ENCODE data around the gene DSTN. TPM values are rescaled to one million over a fixed set of nuclear protein-coding genes. Genes with fewer than 3 reads are reported as not detected.

DSTN gene
- total and polyA plus RNA-seq, 2 of the 4 experiments (the other 2 are of a cell fraction): 221 to 269 TPM

- peaks cover 99% of the 10 kb centered on the region for H4K20me1 ChIP-seq (ENCODE audit: insufficient read depth, low read length)
- no peaks in the 10 kb centered on the region for H3K9me3 ChIP-seq (ENCODE audit: control insufficient read depth, insufficient read depth, low read length)
- CTCF ChIA-PET: no interaction called here
- H3K27me3 ChIP-seq (ENCODE audit: control insufficient read depth, insufficient read depth, low read length): no peaks in the 10 kb centered on the region
- H3K9ac ChIP-seq (ENCODE audit: low read depth, low read length): no peak overlapping the region
- H3K23ac ChIP-seq (ENCODE audit: low read depth, low read length): no peak overlapping the region
- H4K5ac ChIP-seq (ENCODE audit: low read depth, low read length): no peak overlapping the region
- H3K79me1 ChIP-seq (ENCODE audit: low read depth in 1 of 2, low read length in 2 of 2): peaks cover 21 to 98% of the 10 kb centered on the region in 2 experiments
- no peak overlapping the region for H3K4ac ChIP-seq (ENCODE audit: low read depth, low read length)
- H3K4me2 ChIP-seq (ENCODE audit: low read depth, low read length): no peak overlapping the region
- H3K56ac ChIP-seq (ENCODE audit: extremely low read depth, insufficient read depth, low read length): no peak overlapping the region
- WGBS, 2 experiments (ENCODE audit: extremely low coverage in 2 of 2, insufficient read length in 1 of 2): 75% methylated on average over 7 of the region's 19 CpGs; no CpG with 5 or more reads in 1 of the 2 experiments
- no peak overlapping the region for H2BK5ac ChIP-seq (ENCODE audit: low read depth, low read length, poor library complexity, severe bottlenecking)
- H3K18ac ChIP-seq (ENCODE audit: low read depth, low read length): no peak overlapping the region
- no peak overlapping the region for H4K8ac ChIP-seq (ENCODE audit: low read depth in 2 of 2, low read length in 2 of 2)
- H2BK15ac ChIP-seq (ENCODE audit: low read depth, low read length): no peak overlapping the region
- H2AFZ ChIP-seq (replicated peaks; ENCODE audit: low read length, poor library complexity): no peak overlapping the region
- H3K36me3 ChIP-seq (ENCODE audit: control insufficient read depth, insufficient read depth, low read length): peaks cover 62% of the 10 kb centered on the region
- H2AK5ac ChIP-seq (ENCODE audit: low read depth, low read length): no peak overlapping the region
- intact Hi-C loops (cut with micrococcal nuclease) (no loop called here), dilution Hi-C loops (cut with HindIII; ENCODE audit: low sequenced_read_pairs, unreplicated experiment) (no loop called here), in situ Hi-C loops (cut with MboI; ENCODE audit: low sequenced_read_pairs) (loop anchor here (25.0 kb wide), 1 partner anchor 495 kb away; the partner anchor contains the start of genes KAT14 and PET117)
- H3K9me1 ChIP-seq (ENCODE audit: insufficient read depth, low read length): peaks cover 10% of the 10 kb centered on the region
- no peak overlapping the region for H2BK20ac ChIP-seq (ENCODE audit: low read depth, low read length)
- H4K91ac ChIP-seq (ENCODE audit: insufficient read depth, low read depth, low read length): no peak overlapping the region
- BruUV-seq (replicated peaks): no TSS peak
- H3K27ac ChIP-seq (ENCODE audit: insufficient read depth, low read length): no peak overlapping the region
- no peak overlapping the region for H3K4me3 ChIP-seq (ENCODE audit: insufficient read depth, low read depth, low read length)
- no peak overlapping the region for H2AK9ac ChIP-seq (replicated peaks; ENCODE audit: low read depth, low read length, poor library complexity)
- DNase-seq: no peak
- no peak overlapping the region for H3K14ac ChIP-seq (replicated peaks; ENCODE audit: low read depth, low read length)
- no peak overlapping the region for H2BK120ac ChIP-seq (ENCODE audit: low read depth, low read length)
- peaks cover 19% of the 10 kb centered on the region; the same call in 1 of the 2 replicates for H3K4me1 ChIP-seq (ENCODE audit: control insufficient read depth, insufficient read depth, low read length)
- POLR2A ChIA-PET (ENCODE audit: unreplicated experiment): interaction anchor here (0.6 kb wide), 1 partner anchor 231 kb away, joined by 3 read pairs; no protein-coding TSS in a partner anchor
- ATAC-seq (ENCODE audit: low read depth): no peak
- TF ChIP-seq BHLHE40 (IDR thresholded peaks at IDR 0.05; ENCODE audit: low read depth, low read length) (no peak), CHD1 (IDR thresholded peaks at IDR 0.05; ENCODE audit: low read depth, low read length) (no peak), POLR2A (IDR thresholded peaks at IDR 0.05; ENCODE audit: low read depth, low read length) (no peak), ELK1 (IDR thresholded peaks at IDR 0.05; ENCODE audit: borderline replicate concordance, low read depth, low read length) (no peak), RCOR1 (IDR thresholded peaks at IDR 0.05; ENCODE audit: insufficient replicate concordance, low read length) (no peak), CTCF (conservative IDR thresholded peaks at IDR 0.05; ENCODE audit: low read depth, low read length) (no peak), RFX5 (IDR thresholded peaks at IDR 0.05; ENCODE audit: low read depth, low read length) (no peak), SMC3 (IDR thresholded peaks at IDR 0.05; ENCODE audit: low read depth, low read length) (no peak), MXI1 (IDR thresholded peaks at IDR 0.05; ENCODE audit: borderline replicate concordance, low read depth, low read length) (no peak), MAZ (IDR thresholded peaks at IDR 0.05; ENCODE audit: borderline replicate concordance, low read depth, low read length) (no peak), NFE2L2 (IDR thresholded peaks at IDR 0.05; ENCODE audit: low read depth, low read length) (no peak), CEBPB (IDR thresholded peaks at IDR 0.05; ENCODE audit: low read depth, low read length) (no peak), FOS (IDR thresholded peaks at IDR 0.05; ENCODE audit: low read depth, low read length) (no peak)
- TF ChIP-seq, protein P1, sequence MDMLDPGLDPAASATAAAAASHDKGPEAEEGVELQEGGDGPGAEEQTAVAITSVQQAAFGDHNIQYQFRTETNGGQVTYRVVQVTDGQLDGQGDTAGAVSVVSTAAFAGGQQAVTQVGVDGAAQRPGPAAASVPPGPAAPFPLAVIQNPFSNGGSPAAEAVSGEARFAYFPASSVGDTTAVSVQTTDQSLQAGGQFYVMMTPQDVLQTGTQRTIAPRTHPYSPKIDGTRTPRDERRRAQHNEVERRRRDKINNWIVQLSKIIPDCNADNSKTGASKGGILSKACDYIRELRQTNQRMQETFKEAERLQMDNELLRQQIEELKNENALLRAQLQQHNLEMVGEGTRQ (IDR thresholded peaks at IDR 0.05; ENCODE audit: low read depth, low read length): no peak
Observed at GRCh38 chr20:17642404-17643269, 72.8 kb downstream of the DSTN start.
